GM18868 (cell line): Measurements from ENCODE around the gene SYNPO2.
A peak's percentile ranks its signal among the peaks of the same experiment; 100 is the strongest.

Source experiments
- ATAC-seq: cut with Tn5 transposase; IDR thresholded peaks from one replicate; pipeline ENCODE4 v1.9.1; 2021; ENCODE audit warnings: mild to moderate bottlenecking, moderate library complexity; ENCODE audit not compliant: unreplicated experiment

The SYNPO2 gene

GRCh38 chr4:118923891-118924290 lies 35.2 kb downstream of the SYNPO2 start:
- no peak for ATAC-seq

- ATAC-seq: no peak
Measured at GRCh38 chr4:118927974-118928373, 39.3 kb downstream of the SYNPO2 start.

- ATAC-seq: no peak
Measured at GRCh38 chr4:118930255-118930654, 41.6 kb downstream of the SYNPO2 start.

GRCh38 chr4:118931786-118932185 lies 43.1 kb downstream of the SYNPO2 start:
- no peak for ATAC-seq

GRCh38 chr4:118935819-118936218 lies 47.2 kb downstream of the SYNPO2 start:
- no peak for ATAC-seq

GRCh38 chr4:118936406-118936805 lies 47.8 kb downstream of the SYNPO2 start:
- no peak for ATAC-seq

- no peak for ATAC-seq
Measured at GRCh38 chr4:118939169-118939783, 50.6 kb downstream of the SYNPO2 start.

GRCh38 chr4:118941149-118941548 lies 52.5 kb downstream of the SYNPO2 start:
- ATAC-seq: no peak

GRCh38 chr4:118941799-118942198 lies 53.1 kb downstream of the SYNPO2 start:
- ATAC-seq: no peak

- ATAC-seq: no peak
Measured at GRCh38 chr4:118942465-118942864, 53.8 kb downstream of the SYNPO2 start.

- no peak for ATAC-seq
Measured at GRCh38 chr4:118947095-118947494, 58.4 kb downstream of the SYNPO2 start.

- ATAC-seq: no peak
Measured at GRCh38 chr4:118948545-118949144, 60.0 kb downstream of the SYNPO2 start.

- no peak for ATAC-seq
Measured at GRCh38 chr4:118950224-118950623, 61.6 kb downstream of the SYNPO2 start.

GRCh38 chr4:118950929-118951570 lies 62.4 kb downstream of the SYNPO2 start:
- ATAC-seq: no peak

GRCh38 chr4:118953276-118953675 lies 64.6 kb downstream of the SYNPO2 start:
- ATAC-seq: no peak

GRCh38 chr4:118954246-118954645 lies 65.6 kb downstream of the SYNPO2 start:
- ATAC-seq: no peak

- no peak for ATAC-seq
Measured at GRCh38 chr4:118955515-118955914, 66.9 kb downstream of the SYNPO2 start.

- ATAC-seq: peak; percentile 73
Measured at GRCh38 chr4:118957722-118958445, 69.2 kb downstream of the SYNPO2 start.

GRCh38 chr4:118962540-118962939 lies 73.9 kb downstream of the SYNPO2 start:
- no peak for ATAC-seq

GRCh38 chr4:118964891-118965411 lies 76.3 kb downstream of the SYNPO2 start:
- ATAC-seq: no peak

GRCh38 chr4:118967393-118967792 lies 78.7 kb downstream of the SYNPO2 start:
- ATAC-seq: no peak
